HG02970 (cell line): ENCODE measurements around the gene CALN1.
"Not testable (repeated sequence)": the region's sequence is repeated elsewhere in the genome, so short reads cannot be mapped to it uniquely, and the experiment has no call there.

Experiments
- ATAC-seq: cut with Tn5 transposase; IDR thresholded peaks from one replicate; pipeline ENCODE4 v1.9.1; 2021; ENCODE audit warnings: mild to moderate bottlenecking, moderate library complexity, moderate number of reproducible peaks; ENCODE audit not compliant: unreplicated experiment, low FRiP score

CALN1 gene

GRCh38 chr7:72412121-72412618 lies at the start of gene CALN1:
Gene CALN1, minus strand, starts transcription at chr7:72412338.
- not testable (repeated sequence) for ATAC-seq

- no peak for ATAC-seq
Measured at GRCh38 chr7:72453471-72453870, 41.3 kb upstream of the CALN1 start.

GRCh38 chr7:72447465-72448204 lies 35.5 kb upstream of the CALN1 start:
- no peak for ATAC-seq

- ATAC-seq: no peak
Measured at GRCh38 chr7:72446591-72447462, 34.7 kb upstream of the CALN1 start.

GRCh38 chr7:72446131-72446530 lies 34.0 kb upstream of the CALN1 start:
- no peak for ATAC-seq

- ATAC-seq: no peak
Measured at GRCh38 chr7:72445580-72445979, 33.4 kb upstream of the CALN1 start.

- ATAC-seq: no peak
Measured at GRCh38 chr7:72445075-72445474, 32.9 kb upstream of the CALN1 start.

- no peak for ATAC-seq
Measured at GRCh38 chr7:72444026-72444776, 32.1 kb upstream of the CALN1 start.

GRCh38 chr7:72441791-72442190 lies 29.7 kb upstream of the CALN1 start:
- ATAC-seq: no peak

- no peak for ATAC-seq
Measured at GRCh38 chr7:72438491-72438890, 26.4 kb upstream of the CALN1 start.

- ATAC-seq: no peak
Measured at GRCh38 chr7:72437610-72438009, 25.5 kb upstream of the CALN1 start.

GRCh38 chr7:72437061-72437585 lies 25.0 kb upstream of the CALN1 start:
- ATAC-seq: no peak

- no peak for ATAC-seq
Measured at GRCh38 chr7:72435925-72436480, 23.9 kb upstream of the CALN1 start.

GRCh38 chr7:72435366-72435765 lies 23.2 kb upstream of the CALN1 start:
- no peak for ATAC-seq

- ATAC-seq: no peak
Measured at GRCh38 chr7:72430531-72430930, 18.4 kb upstream of the CALN1 start.

GRCh38 chr7:72429316-72429715 lies 17.2 kb upstream of the CALN1 start:
- no peak for ATAC-seq

- no peak for ATAC-seq
Measured at GRCh38 chr7:72416846-72417245, 4.7 kb upstream of the CALN1 start.

GRCh38 chr7:72415586-72415985 lies 3.4 kb upstream of the CALN1 start:
- no peak for ATAC-seq

GRCh38 chr7:72413886-72414285 lies 1.7 kb upstream of the CALN1 start:
- no peak for ATAC-seq

- ATAC-seq: no peak
Measured at GRCh38 chr7:72413290-72413689, 1.2 kb upstream of the CALN1 start.
